GM19468 (cell line): ENCODE results near the gene TNRC6B.

Experiments
- ATAC-seq: cut with Tn5 transposase; IDR thresholded peaks from one replicate; pipeline ENCODE4 v1.9.1; 2021; ENCODE audit warnings: mild to moderate bottlenecking, moderate library complexity, moderate number of reproducible peaks; ENCODE audit not compliant: unreplicated experiment; ENCODE audit errors: extremely low read depth

Gene TNRC6B

DNA sequence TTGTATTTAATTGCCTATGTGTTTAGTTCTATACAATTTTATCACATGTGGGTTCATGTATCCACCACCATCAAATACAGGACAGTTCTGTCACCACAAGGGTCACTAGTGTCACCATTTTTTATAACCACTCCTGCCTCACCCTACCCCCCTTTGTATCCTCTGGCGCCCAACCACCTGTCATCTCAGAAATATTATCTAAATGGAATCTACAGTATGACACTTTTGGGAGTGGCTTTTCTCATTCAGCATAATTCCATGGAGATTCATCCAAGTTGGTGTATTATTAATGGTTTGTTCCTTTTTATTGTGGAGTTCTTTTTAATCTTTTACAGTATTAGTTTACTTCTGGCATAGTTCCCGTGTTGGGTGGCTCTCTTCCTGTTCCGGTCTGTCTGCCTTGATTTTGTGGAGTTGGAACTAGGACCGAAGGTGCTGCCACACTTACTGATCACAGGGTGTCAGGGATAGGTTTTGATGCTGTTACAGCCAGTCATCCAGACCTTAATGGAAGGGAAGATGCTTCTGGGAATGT, 58.5 kb downstream of the TNRC6B start:
- no peak for ATAC-seq

DNA sequence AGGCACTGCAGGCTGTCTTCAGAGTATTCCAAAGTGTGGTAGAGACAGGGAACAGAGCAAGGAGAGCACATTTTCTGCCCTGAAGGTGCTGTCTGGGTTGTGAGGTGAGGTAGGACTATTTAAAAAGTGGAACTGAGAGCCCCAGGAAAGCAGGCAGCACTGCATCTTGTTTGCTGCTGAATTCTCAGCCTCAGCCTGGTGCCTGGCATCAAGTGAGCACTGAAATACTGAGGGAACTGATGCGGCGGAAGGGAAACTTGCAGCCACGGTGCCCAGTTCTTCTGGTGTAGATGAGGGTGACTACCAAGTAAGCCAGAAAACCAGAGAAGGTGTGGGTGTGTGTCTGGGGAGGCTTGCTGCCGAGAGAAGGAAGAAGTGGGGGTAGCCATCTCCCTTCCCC, 59.5 kb downstream of the TNRC6B start:
- no peak for ATAC-seq

DNA sequence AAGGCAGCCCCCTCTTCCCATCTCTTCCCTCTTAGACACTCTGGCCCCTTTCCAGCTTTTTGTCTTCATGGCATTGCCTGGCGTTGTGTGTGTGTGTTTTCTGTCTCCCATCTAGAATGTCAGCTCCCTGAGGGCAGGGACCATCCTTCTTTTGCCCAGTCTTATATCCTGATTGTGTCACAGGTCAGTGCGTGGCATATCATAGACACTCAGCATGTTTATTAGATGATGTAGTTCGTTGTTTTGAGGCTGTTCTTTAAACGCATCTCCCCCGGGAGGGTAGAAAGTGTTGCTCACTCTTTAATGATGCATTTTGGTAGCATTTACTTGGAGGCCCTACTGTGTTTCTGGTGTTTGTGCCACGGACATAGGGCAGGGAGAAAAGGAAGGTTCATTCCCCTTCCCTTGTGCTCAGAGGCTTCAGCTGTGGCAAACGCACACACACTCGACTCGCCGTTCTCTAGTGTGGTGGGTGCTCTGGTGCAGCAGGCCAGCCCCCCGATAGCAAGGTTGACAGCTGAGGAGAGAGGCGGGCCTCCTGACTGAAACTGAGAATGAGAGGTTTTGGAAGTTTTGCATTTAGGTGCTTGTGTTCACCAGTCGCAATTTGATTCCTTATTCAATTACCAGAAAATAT, 60.2 kb downstream of the TNRC6B start:
- no peak for ATAC-seq

DNA sequence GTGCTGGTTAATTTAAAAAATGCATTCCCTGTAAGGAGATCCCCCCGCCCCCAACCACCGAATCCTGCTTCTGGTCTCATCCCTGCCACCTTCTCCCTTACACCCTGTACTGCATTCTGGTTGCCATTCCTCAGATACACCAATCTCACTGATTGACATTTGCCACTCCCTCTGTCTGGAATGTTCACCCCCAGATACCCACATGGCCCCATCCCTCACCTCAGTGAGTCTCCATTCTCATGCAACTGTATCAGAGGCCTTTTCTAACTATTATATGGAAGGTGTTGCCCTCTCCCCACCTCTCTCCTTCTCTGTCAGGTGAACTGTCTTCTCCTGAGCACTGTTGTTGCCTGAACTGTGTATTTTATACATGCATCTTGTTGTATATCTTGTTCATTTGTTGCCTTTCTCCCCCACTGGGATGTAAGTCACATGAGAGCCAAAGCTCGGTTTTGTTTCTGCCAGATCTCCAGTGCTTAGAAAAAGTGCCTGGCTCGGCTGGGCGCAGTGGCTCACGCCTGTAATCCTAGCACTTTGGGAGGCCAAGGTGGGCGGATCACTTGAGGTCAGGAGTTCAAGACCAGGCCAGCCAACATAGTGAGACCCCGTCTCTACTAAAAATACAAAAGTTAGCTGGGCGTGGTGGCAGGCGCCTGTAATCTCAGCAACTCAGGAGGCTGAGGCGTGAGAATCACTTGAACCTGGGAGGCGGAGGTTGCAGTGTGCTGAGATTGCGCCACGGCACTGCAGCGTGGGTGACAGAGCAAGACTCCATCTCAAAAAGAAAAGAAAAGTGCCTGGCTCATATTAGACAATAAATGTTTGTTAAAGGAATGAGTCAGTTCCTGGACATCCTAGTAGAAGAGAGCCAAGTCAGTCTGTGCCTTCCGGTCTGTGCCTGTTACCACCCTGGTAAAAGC, 61.0 kb downstream of the TNRC6B start:
- no peak for ATAC-seq

DNA sequence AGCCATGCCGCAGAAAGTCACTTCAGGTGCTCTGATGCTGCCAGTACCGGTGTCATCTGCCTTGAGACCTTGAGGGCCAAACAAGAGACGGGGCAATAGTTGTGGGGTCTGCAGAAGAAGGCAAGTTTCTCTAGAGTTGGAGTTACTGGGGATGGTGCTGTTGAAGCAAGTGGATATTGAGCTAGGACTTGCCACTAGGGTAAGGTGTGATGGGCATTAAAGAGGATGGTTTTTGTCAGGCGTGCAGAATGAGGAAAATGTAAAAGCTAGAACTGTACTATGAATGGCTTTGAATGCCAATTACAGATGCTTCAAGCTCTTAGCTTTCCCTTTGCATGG, 61.6 kb downstream of the TNRC6B start:
- ATAC-seq, result no peak

DNA sequence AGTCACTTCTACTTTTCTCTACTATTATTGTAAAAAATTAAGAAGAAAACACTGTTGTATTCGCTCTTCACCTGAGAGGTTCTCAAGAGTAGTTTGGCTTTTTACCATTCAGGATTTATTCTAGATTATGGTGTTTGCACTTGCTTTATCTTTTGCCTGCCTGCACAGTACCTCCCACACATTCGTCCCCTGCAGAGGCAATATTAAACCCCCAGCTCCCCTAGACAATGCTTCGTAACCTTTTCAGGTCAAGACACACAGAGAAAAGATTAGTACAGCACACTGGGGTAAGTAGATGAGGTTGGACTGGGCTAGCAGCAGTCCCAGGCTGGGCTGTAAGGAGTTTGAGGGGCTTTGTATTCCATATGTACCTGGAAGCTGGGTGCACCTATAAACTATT, 62.4 kb downstream of the TNRC6B start:
- no peak for ATAC-seq

DNA sequence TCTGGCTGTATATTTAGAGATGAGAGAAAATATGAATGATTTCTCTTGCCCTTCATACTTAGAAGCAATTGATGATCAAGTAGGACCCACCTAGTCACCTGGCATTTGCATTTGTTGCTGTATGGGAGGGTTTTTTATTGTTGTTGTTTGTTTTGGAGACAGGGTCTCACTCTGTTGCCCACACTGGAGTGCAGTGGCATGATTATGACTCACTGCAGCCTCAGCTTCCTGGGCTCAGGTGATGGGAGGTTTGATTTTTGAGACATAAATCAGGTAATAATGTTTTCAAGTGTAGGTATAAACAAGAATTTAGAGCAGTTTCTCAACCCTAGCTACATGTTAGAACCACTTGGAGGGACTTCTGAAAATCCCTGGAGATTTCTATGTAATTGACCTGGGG, 63.0 kb downstream of the TNRC6B start:
- no peak for ATAC-seq

DNA sequence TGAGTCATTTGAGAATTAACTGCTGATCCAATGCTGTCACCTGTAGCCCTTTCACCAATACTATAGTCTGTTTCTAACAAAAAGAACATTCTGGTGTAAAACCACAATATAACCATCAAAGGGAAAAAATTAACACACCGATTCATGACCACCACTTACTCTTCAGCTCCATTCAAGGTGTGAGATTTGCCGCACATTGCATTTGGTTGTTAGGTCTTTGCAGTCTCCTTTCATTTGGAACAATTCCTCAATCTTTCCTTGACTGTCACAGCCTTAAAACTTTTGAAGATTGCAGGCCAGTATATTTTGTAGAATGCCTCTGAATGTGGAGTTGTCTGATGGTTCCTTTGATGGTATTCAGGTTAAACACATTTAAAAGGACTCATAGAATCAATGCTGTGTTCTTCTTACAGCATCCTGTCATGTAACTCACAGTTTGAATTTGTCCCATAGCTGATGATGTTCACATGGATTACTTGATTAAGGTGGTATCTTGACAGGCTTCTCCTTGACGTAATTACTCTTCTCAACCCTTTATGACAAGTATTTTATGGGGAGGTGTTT, 63.6 kb downstream of the TNRC6B start:
- ATAC-seq, result no peak

DNA sequence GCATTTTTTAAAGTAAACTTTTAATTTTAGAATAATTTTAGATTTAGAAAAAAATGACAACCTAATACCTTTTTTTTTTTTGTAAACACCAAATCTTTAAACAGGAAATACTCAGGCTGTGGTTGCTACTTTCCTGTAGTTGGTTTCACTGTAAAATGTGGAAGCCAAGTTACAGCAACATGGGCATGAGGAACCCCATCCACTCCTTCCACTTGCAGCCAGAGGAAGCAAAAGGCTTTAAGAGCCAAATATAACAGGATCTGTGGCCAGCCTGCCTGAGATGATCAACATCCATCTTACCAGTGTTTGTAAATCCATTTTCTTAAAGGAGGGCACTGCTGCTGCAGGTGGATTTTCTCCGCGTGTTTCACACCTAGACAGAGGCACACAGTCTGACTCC, 66.2 kb downstream of the TNRC6B start:
- no peak for ATAC-seq

DNA sequence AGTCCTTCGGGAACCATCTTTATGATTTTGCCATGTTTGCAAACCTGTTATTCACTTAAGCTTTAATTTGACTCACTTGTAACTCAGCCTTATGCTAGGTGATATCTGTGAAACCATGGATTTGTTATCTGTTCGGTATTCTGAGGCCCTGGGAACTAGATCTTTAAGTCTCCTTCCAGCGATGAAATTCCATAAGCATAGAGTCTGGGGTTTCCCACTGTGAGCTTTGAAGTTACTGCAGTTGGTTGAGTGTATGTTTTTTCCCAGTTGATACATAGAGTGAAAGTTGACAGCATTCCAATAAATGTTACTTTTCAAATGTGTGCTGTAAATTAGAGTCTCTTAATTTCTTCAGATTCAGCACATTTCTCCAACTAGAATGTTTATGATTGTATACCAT, 66.9 kb downstream of the TNRC6B start:
- ATAC-seq, result no peak

DNA sequence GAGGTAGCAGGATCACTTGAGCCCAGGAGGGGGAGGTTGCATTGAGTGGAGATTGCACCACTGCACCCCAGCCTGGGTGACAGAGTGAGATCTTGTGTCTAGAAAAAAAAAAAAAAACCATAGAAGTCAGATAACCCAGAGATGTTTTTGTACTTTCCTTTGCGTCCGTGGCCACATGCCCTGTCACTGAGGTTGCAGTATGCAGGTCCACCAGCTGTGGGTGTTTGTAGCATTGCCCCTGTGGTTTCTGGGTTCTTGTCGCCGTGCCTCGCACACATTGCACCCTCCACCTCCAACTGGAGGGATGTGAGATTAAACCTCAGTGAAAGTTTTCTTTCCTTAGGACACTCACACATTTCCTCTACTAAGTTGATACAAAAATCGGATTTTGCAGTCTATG, 70.3 kb downstream of the TNRC6B start:
- no peak for ATAC-seq

DNA sequence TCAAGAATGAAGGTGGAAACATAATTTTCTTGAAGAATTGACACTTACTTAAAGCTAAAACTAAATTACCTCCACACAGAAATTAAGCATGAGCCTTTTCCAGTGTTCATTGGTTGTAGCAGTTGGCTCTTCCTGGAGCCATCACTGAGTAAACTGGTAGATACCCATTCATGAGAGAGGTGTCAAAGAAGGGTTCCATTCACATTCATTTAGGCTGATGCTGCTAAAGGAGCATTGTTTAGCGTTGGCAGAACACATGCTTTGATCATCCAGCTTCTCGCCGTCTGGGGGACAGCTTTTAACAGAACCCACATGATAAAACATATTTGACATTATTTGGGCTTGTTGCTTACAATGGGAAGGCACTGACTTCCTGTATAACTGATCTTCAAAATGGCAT, 71.6 kb downstream of the TNRC6B start:
- ATAC-seq, result no peak

DNA sequence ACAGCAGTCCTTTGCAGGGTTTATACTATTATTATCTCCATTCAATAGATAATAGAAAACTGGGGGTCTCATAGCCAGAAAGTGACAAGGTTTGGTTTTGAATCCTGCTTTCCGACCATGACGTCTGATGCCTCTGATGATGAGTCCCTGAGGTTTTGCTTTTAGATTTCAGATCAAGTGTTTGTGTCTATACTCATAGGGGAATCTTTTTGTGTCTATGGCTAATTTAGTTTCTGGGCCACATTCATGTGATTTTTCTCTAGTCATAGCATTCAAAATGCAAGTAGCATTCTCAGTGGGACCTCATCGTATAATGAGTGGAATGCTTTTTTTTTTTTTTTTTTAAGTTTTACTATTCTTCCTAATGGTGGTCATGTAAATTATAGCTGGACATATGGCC, 72.9 kb downstream of the TNRC6B start:
- ATAC-seq, result no peak

DNA sequence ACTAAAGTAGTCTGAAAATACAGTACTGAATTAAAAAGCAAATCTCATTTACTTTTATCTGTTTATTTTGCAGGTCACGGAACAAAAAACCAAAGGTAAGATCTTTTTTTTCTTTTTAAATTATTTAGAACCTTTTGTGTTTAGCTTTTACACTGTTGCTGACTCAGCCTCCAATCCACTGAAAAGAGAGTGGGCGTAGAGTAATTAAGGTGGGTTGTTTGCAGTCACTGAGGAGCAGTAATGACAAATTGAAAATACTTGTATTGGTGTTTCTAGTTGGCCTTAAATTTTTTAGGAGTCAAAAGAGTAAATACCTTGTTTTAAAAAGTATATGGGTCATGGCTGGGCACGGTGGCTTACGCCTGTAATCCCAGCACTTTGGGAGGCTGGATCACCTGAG, 73.4 kb downstream of the TNRC6B start:
- no peak for ATAC-seq

DNA sequence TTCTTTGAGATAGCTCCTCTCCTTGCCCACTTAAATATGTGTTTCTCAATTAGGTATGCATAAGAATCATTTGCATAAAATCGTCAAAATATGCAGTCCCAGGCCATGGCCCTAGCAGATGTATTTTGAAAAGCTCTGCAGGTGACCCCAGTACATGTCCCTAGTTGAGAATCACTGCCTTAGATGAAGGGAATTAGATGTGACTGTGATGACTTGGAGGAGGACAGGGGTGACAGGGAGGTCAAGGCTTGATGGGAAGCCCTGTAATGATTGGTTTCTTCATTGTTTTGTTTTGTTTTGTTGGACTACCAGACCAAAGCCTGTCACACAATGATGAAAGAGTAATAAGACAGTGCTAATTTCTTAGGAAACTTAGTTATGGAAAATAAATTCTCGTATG, 74.4 kb downstream of the TNRC6B start:
- ATAC-seq, result no peak

DNA sequence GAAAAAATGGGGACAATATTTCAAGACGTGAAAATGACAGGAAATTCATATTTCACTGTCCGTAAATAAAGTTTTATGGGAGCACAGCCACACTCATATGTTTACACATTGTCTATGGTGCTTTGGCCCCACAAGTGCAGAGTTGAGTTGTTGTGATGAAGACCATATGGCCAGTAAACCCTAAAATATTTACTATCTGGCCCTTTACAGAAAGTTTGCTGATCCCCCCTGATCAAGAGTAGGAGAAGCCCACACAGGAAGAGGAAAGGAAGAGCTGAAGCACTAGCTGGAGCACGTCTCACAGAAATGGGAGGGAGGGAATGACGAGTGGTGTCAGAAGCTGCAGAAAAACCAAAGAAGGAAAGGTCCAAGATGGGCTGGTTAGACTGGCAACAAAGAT, 78.8 kb downstream of the TNRC6B start:
- no peak for ATAC-seq

DNA sequence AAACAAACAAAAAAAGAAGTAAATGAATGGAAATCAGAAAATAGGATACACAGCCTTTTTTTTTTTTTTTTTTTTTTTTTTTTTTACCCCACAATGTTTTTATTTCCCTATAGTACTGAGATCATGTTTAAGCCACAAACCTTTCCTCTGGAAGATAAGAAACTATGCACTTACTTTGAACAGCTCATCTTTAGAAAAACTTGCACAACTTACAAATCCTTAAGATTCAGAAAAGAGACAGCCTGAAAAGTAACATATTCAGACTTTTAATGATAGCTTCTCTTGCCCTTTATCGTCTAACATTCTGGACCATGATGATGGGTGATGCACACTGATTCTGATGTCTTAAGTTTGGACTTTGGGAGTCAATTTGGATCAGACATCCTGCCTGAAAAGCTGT, 80.3 kb downstream of the TNRC6B start:
- ATAC-seq, result no peak

DNA sequence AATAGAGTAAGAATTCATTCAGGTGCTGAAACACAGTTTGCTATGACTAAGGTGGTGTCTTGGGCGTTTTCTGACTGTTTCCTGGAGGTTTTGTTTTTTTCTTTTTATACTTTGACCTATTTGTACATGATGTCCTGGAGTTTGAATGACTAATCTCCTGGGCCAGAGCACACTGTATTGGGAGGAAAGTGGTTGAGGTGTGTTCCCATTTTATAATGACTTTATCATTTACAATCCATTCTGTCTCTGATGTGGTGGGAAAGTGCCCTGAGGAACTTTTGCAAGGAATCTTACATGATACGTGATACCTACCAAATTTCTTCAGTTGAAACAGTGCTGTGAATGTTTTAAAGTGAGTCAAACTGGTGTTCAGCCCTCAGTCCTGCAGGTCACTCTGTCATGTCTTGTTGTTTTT, 80.8 kb downstream of the TNRC6B start:
- ATAC-seq, result no peak

DNA sequence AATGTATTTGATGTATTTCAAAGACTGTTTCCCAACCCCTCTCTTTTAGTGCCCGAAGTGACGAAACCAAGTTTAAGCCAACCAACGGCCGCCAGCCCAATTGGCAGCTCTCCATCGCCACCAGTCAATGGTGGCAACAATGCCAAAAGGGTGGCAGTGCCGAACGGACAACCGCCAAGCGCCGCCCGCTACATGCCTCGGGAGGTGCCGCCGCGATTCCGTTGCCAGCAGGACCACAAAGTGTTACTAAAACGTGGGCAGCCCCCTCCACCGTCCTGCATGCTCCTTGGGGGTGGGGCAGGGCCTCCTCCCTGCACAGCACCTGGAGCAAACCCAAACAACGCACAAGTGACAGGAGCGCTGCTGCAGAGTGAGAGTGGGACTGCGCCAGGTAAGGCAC, 84.1 kb downstream of the TNRC6B start:
- no peak for ATAC-seq

DNA sequence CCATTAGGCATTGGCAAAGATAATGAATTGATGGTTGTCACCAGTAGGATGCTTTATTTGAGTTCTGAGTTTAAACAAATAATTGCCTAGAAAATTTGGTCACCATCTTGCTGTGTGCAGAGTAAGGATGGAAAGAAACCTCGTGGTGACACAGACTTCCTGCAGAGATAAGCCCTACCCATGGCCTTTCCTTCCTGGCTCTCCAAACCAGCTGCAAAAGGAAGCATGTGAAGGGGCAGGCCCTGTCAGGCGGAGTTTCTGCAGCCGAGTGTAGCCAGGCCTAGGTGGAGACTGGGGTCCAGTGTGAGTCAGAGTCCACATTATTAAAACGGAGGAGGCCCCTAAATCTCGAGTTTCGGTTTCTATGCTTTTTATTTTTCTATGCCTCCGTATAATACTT, 85.5 kb downstream of the TNRC6B start:
- ATAC-seq, result no peak

DNA sequence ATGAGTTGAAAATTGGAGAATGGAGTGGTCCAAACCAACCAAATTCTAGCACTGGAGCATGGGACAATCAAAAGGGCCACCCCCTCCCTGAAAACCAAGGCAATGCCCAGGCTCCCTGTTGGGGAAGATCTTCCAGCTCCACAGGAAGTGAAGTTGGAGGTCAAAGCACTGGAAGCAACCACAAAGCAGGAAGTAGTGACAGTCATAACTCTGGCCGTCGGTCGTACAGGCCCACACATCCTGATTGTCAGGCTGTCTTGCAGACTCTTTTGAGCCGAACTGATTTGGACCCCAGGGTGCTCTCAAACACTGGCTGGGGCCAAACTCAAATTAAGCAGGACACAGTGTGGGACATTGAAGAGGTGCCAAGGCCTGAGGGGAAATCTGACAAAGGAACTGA, 88.1 kb downstream of the TNRC6B start:
- no peak for ATAC-seq
